ENCODE measurements around the gene ZC3H7B.

The ZC3H7B gene

DNA sequence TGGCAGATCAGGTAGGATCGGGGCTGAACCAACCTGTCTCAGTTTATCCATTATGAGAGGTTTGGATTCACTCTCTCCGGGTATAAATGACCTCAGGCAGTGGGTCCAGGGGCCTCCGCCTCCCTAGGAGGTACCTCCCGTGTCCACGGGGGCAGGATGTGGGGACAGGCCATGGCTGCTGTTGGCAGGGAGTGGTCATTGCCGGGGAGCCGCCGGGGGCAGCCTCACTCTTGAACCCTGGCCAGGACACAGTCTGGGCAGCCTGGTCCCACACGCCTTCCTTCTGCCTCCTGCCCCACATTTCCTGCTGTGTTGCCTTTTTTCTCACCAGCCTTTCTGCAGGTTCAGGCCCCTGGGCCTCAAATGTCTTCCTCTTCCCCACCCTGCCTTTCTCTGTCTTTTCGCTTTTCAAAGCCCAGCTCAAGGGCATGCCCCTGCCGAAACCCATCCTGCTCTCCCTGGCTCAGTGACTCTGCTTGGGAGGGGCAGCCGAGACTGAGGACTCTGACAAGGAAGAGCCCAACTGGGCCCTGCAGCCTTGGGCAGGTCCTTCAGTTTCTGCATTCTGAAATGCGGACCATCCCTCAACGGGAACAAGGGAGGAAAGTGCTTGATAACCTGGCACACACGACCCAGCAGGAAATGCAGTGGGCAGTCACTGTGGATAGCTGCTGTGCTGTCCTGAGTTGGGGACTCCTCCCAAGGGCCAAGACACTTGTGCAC, 31.1 kb downstream of the ZC3H7B start:
- DNase-seq (ENCODE audit: low read depth, low spot score): no peak

DNA sequence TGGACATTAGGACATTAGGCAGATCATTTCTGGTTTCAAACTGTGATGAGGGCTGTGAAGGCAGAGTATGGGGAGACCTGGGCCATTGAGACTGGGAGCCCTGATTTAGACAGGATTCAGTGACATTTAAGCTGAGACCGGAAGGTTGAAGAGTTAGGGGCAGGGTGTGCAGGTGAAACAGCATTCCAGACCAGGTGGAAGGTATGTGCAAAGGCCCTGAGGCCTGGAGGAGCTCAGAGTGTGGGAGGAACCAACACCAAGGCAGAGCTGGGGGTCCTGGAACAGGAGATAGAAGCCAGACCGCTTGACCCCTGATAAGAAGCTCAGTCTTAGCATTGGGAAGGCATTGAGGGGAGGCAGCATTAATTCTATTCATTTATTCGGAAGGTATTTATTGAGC, 32.5 kb downstream of the ZC3H7B start:
- DNase-seq (ENCODE audit: low read depth, low spot score): no peak

DNA sequence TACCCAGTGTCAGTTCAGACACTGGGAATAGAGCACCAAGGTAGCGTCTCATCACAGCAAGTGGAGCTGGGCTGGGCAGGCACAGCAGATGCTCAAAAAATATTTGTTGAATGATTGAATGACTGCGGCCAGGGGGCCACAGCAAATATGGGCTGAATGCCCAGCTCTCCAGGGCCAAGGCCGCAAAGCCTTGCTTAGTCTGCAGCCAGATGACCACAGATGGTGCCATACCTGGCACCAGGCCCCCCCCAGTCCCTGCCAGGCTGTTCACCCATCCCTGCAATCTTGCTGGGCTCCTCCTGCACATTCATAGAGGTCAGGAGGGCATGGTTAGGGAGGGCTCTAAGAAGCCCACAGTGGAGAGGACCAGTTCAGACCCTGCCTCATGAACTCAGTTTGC, 32.9 kb downstream of the ZC3H7B start:
- DNase-seq (ENCODE audit: low read depth, low spot score): no peak

DNA sequence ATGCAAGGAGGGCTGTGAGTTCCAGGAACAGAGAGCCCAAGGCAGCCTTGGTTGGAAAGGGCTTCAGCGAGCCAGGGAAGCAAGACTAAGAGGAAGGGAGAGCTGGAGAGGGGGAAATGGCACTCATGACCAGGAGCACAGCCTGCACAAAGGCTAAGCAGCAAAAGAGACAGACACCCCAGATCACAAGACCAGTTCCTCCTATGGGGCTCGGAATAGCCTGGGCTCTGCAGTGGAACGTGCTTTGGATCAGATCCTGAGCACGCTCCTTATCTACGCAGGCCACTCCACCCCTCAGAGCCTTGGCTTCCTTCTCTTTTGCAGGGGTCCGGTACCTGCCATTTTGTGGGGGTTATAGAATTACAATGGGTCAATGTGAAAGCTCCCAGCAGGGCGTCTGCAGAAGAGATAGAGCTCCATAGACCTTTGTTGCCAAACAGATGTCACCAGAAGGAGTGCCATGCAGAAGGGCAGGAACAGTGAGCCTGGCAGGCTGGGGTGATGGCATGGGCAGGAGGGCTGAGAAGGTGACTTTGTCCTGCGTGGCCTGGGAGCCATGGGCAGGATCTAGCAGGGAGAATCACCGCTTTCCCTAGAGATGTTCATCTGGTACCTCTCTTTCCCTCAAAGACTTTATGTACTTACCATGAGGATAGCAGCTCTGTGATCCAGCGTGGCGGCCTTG, 33.8 kb downstream of the ZC3H7B start:
- no peak for DNase-seq (ENCODE audit: low read depth, low spot score)

DNA sequence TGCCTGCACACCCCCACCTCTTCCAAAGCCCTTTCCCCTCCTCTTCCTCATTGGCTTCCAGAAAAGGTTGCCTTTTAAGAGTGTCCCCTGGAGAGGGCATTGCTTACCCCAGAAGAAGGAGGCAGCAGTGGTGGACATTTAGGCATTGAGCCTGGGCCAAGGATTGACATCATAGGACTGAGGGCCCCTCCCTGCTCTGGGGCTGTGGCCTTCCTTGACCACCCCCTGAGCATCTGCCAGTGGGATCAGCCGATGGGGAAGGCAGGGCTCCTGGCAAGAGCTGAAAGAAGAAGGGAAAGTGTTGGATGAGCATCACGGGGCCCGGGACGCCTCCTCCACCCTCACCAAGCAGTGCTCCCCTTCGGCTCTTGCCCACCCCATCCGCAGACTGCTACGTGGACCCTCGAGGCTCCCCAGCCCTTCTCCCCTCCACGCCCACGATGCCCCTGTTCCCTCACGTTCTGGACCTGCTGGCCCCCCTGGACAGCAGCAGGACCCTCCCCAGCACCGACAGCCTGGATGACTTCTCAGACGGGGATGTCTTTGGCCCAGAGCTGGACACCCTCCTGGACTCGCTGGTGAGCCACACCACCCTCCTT, 37.4 kb downstream of the ZC3H7B start:
- DNase-seq (ENCODE audit: low read depth, low spot score): no peak

DNA sequence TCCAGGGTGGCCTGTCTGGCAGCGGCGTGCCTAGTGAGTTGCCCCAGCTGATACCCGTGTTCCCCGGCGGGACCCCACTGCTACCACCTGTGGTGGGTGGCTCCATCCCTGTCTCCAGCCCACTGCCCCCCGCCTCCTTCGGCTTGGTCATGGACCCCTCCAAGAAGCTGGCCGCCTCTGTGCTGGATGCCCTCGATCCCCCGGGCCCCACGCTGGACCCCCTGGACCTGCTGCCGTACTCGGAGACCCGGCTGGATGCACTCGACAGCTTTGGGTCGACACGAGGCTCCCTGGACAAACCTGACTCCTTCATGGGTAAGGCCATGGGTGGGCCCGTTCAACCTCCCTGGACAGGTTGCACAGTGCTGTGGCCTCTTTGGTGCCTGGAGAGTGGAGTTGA, 38.5 kb downstream of the ZC3H7B start:
- no peak for DNase-seq (ENCODE audit: low read depth, low spot score)

DNA sequence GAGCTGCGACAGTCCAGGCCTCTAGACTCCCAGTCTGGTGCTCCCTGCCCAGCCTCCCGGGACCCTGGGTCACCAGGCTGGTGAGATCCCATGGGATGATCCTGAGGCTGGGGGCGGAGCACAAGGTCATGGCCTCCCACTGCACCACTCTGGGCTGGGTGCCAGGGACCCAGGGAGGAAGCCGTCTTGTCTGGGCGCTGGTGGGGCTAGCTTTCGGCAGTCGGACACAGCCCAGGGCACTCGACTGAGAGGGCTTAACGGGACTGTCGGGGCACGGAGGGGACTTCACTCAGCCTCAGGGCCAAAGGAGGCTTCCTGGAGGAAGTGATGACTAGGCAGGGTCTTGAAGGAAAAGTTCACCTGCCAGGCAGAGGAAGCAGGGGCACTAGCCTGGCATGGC, 39.0 kb downstream of the ZC3H7B start:
- DNase-seq (ENCODE audit: low read depth, low spot score): no peak

DNA sequence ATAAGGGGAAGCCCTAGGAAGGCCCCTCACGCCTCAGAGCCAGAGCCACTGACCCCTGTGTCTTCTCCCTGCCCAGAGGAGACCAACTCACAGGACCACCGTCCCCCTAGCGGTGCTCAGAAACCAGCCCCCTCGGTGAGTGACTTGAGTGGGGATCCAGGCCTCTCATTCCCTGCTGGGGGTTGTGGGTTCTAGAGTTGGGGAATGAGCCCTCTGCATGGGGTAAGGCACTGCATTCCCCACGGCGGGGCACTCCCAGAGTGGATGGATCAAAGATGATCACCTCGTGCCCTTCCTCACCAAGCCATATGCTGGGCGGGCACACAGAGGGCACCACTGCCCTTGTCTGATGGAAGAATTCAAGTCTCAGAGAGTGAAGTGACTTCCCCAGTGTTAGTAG, 39.7 kb downstream of the ZC3H7B start:
- no peak for DNase-seq (ENCODE audit: low read depth, low spot score)

DNA sequence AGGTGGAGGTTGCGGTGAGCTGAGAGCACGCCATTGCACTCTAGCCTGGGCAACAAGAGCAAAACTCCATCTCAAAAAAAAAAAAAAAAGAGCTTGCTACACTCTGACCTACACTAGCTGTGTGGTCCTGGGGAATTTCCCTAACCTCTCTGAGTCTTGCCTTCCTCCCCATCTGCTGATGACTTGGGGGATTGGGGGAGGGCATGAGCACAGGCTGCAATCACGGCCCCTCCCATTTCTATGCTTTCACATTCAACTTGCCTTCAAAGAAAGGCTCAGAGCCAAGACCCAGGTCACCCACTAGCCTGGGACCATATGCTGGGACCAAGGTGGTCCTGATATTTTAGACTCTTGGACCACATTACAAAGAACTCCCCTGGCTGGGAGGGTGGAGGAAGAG, 40.7 kb downstream of the ZC3H7B start:
- no peak for DNase-seq (ENCODE audit: low read depth, low spot score)

DNA sequence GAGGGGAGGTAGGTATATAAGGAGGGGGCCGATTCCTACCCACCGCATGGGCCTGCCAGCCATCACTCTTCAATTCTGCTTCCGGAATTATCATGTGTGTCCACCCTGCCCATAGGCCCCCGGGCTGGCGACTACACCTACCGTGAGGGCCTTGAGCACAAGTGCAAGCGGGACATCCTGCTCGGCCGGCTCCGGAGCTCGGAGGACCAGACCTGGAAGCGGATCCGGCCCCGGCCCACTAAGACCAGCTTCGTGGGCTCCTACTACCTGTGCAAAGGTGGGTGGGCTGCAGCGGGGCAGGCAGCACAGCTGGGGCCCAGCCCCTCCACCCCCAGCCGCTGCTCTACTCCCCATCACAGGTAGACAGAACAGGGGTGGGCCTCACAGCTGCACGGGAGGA, 42.0 kb downstream of the ZC3H7B start:
- DNase-seq (ENCODE audit: low read depth, low spot score): no peak

DNA sequence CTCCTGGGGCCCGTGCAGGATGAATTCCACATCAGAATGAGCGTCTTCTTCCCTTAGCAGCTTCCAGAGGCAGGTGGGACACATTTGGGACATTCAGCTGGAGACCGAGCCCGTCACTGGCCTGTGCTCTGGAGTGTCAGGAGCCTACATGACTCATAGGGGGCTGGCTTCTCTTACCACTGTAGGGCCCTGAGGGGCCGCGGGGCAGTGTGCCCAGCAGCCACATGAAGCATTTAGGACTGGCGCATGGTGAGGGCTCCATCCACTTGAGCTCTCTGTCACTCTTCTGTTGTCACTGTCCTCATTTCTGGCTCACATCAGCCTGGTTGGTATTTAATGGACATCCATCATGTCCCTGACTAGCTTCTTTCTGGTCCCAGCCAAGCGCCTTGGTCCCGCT, 42.4 kb downstream of the ZC3H7B start:
- no peak for DNase-seq (ENCODE audit: low read depth, low spot score)

DNA sequence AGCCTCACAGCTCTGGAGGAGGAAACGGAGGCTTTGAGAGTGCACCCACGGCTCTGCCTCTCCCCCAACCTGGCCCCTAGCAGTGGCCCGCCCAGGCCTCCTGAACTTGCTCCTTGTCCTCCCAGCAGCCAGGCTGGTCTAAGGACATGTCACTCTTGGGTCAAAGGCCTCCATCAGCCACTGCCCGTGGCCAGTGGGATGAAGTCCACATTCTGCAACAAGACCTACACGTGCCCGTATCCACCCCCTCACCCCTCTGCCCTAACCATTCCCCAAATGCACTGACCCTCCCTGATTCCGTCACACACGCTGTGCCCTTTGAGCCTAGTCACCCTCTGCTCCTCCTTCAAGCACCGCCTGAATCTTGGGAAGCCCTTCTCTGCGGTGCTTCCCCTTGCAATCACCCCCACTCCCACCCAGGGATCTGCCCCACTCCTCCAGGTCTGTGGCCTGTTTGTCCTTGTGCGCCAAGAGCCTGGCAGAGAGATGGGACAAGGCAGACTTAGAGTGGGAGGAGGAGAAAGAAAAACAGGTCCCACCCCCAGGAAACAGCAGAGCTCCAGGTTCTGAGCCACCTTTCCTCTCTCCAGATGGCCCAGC, 43.0 kb downstream of the ZC3H7B start:
- DNase-seq (ENCODE audit: low read depth, low spot score): no peak

DNA sequence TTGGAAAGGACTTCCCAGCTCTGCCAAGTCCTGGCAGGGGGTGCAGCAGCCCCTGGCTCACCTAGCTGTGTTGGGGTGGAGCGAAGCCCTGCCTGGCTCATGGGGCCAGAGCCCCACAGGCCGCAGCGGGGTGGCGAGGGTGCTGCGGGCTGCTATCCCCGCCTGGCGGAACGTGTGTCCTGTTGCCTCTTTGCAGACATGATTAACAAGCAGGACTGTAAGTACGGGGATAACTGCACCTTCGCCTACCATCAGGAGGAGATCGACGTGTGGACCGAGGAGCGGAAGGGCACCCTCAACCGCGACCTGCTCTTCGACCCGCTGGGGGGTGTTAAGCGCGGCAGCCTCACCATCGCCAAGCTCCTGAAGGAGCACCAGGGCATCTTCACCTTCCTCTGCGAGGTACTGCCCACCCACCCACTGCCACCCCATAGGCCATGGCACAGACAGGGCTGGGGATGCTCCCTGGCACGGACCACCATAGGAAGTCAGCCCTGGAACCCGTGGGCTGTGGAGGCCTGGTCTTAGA, 44.5 kb downstream of the ZC3H7B start:
- DNase-seq (ENCODE audit: low read depth, low spot score): no peak

DNA sequence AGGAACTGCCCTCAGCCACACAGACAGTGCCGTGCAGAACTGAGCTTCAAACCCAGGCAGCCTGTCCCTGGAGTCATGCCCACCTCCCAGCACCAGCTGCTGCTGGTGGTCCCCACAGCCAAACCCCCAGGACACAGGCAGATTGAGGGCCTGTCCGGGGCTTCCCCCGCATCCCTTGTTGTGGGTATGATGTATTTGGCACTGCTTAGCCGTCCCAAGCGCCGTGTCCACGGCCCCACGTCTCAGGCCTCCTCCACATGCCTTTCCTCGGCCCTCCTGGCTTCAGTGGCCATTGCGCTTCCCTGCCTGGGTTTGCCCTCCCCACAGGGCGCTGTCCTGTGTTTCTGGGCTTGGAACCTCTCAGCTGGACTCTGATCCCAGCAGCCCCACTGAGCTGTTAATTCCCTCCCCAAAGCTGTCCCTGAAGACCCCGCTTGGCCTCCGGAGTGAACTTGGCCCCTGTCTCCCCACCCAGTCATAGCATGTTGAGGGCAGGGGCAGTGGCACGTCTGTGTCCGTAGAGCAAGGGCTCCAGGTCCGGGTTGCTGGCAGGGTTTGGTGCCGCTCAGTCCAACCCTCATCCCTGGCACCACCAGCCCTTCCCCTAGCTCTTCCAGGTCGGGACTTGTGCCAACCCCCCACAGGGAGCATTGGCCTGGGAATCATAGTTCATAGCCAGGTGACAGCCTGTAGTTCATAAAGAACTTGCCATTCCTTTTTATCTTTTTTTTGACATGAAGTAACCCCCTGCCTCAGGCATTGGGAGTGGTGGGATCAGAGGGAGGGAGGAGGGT, 45.9 kb downstream of the ZC3H7B start:
- DNase-seq (ENCODE audit: low read depth, low spot score): no peak

DNA sequence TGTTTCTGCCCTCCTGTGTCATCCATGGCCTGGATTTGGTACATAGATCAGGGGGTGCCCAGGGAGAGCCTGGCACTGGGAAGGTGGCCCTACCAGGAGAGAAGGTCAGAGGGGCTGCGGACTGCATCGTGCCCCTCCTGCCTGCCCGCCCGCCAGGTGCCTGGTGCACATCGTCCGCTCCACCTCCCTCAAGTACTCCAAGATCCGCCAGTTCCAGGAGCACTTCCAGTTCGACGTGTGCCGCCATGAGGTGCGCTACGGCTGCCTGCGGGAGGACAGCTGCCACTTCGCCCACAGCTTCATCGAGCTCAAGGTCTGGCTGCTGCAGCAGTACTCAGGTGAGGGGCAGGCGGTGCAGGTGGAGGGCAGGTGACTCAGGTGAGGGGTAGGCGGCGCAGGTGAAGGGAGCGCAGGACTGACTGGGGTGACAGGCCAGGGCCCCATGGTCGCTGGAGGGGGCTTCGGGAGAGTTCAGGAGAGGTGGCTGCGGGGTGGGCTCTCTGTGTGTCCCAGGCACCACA, 47.7 kb downstream of the ZC3H7B start:
- DNase-seq (ENCODE audit: low read depth, low spot score): no peak

DNA sequence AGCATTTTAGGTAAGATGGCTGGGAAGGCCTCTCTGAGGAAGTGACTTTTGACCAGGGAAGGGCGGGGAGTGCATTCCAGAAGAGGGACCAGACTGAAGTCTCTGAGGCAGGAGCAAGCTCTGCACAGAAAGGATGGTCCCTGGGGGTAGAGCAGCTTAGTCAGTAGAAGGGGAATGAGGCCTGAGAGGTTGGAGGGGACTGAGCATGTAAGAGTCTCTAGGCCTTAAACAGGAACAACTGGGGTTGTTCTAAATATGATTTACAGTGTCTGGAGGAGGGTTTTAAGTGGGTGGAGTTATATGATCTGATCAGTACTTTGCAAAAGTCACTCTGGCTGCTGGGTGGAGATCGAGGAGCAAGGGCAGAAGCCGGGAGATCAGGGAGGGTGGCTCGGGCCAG, 48.8 kb downstream of the ZC3H7B start:
- DNase-seq (ENCODE audit: low read depth, low spot score): no peak

DNA sequence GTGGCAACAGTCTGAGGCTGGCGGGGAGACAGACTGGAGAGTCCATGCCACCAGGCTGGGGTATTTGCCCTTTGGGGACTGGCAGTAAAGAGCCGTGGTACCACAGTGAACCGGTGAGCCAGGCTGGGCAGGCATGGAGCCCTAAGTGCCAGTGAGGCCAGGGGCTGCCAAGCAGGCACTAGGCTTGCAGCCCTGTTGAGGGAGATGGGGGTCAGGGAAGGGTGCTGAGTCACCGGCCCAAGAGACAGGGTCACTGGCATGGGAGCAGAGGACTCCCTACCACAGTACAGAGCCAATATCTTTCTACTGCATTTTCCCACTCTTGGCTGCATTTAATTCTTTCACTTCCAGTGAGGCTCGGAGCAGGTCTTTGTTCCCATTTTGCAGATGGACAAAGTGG, 49.7 kb downstream of the ZC3H7B start:
- DNase-seq (ENCODE audit: low read depth, low spot score): no peak

DNA sequence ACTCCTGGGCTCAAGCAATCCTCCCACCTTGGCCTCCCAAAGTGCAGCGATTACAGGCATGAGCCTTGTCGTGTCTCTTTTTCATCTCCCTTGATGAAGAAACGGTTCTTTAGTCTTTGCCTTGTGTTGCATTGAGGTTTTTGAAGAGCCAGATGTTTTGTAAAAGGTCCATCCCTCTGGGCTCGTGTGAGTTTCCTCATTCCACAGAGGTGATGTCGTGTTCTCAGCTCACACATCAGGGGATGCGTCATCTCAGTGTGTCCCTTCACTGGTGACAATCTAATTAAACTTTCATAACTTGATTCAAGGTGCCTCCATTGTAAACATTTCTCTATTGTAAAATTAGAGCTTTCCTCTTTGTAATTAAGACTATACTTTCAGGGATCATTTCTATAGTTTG, 50.7 kb downstream of the ZC3H7B start:
- no peak for DNase-seq (ENCODE audit: low read depth, low spot score)

DNA sequence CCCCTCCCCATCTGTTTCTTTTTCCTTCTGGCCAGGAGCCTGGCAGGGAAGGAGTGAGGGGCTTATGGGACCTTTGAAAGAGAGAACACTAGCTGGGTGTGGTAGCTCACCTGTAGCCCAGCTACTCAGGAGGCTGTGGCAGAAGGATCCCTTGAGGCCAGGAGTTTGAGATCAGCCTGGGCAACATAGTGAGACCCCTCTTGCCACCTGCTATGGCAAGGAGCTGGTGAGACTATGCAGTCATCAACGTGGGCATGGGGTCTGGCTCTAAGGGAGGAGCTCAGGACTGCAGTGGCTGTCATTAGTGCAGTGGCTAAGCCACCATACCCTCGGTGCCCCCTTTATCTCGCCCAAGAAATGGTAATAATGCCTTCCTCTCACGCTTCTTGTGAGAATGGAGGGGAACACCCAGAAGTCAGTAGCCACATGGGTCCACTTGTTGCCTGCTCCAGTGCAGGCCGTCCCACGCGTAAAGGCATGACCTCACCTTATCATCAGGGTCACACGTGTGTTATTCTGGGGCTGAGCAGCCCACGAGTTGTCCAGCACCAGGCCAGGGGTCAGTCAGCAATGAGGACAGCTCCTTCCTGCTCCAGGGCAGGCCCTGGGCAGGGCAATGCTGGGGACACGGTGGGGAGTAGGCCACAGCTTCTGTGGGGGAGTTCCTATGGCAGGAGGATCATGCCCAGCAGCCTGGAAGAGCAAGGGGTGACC, 52.7 kb downstream of the ZC3H7B start:
- DNase-seq (ENCODE audit: low read depth, low spot score): no peak

DNA sequence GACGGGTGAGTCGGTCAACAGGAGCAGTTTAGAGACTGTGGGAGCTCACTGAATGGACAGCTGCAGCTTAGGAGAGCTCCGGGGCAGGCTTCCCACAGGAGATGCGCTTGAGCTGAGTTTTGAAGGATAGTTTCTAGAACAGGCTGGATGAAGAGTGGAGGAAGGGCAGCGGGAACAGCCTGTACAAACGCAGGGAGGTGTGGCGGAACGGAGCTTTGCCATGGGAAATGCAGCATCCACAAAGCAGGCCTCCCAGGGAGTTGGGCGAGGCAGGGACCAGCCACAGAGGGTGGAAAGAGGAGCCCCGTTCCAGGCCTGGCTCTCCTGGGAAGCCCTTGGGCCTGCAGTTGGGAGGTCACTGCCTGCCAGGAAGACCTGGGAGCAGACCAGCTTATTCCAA, 53.7 kb downstream of the ZC3H7B start:
- no peak for DNase-seq (ENCODE audit: low read depth, low spot score)

DNA sequence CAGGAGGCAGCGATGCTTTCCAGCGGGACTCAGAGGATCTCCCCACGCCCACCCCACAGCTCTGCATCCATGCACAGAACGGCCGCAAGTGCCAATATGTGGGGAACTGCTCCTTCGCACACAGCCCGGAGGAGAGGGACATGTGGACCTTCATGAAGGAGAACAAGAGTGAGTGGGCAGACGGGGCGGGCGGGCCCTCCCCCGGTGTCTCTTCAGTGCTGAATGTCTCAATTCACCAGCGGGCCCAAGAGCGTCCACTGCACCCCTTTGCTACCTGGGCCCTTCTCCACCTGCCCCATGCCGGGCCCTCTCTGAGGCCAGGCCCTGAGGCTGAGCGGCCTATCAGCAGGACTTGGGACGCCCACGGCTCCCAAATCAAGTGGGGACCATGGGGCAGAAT, 54.6 kb downstream of the ZC3H7B start:
- no peak for DNase-seq (ENCODE audit: low read depth, low spot score)

All from activated CD4-positive, CD25-positive, alpha-beta regulatory T cell treated with anti-CD3 and anti-CD28 coated beads, Interleukin-2, amount 50 U/mL, for 16 hours (primary cell).